HG03521 (cell line): Measurements from ENCODE around the gene SRRM1.

Source experiments
- ATAC-seq: cut with Tn5 transposase; IDR thresholded peaks from one replicate; pipeline ENCODE4 v1.9.1; 2021; ENCODE audit warnings: mild to moderate bottlenecking, moderate library complexity; ENCODE audit not compliant: unreplicated experiment

Gene SRRM1

DNA sequence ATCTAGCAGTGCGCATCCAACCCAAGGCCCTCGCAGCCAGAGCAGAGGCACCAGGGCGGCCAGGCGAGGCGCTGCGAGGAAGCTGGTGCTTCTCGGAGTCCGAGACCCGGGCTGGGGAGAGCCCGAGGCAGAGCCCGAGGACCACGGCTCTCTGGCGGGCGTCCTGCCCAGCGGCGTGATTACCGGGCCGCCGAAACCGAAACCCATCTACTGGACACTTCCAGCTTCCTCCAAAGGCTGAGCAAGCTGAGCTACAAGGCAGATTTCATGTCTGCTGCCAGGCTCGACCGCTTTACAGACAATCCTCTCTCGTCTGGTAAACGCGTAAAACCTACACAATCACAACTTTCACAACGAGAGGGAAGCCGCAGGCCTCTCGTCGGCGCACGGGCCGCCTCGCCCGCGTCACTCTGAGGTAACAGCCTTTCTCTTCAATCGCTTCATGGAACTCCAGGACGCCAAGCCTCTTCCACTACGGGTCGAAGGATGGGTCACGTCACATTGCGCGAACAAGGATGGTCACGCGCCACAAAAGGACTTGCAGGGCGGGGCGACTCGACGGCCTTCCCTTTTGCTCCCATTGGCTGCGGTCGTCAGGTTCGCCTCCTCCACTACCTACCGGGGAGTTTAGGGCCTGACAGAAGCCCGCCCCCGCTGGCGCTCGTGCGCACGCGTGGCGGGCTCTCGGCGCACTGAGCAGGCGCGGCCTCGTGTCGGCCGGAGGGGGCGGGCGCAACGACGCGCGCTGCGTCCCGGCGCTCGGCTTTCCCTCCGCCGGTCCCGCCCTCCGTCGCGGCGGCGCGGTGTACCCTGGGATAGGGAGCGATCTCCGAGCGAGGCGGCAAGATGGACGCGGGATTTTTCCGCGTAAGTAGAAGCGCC, at the start of gene SRRM1:
Gene SRRM1 (plus strand): TSS at position 822 of the 882 bp plus-strand sequence. CDS start 25 bp downstream, at position 847.
- ATAC-seq = peak; percentile 92

- ATAC-seq = no peak
Observed at GRCh38 chr1:24594328-24594598, 48.8 kb upstream of the SRRM1 start.

DNA sequence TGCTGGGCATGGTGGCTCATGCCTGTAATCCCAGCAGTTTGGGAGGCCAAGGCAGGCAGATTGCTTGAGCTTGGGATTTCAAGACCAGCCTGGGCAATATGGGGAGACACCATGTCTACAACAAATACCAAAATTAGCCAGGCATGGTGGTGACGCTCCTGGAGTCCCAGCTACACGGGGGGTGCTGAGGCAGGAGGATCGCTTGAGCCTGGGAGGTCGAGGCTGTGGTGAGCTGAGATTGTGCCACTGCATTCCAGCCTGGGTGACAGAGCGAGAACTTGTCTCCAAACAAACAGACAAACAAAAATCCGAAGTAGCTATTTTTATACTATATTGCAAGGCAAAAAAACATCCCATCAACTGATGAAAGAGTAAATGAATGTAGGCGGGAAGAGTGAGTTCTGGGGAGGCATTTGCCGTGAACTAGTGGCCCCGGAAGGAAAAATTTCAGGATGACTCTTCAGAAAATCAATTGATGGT, 46.7 kb upstream of the SRRM1 start:
- ATAC-seq = no peak

DNA sequence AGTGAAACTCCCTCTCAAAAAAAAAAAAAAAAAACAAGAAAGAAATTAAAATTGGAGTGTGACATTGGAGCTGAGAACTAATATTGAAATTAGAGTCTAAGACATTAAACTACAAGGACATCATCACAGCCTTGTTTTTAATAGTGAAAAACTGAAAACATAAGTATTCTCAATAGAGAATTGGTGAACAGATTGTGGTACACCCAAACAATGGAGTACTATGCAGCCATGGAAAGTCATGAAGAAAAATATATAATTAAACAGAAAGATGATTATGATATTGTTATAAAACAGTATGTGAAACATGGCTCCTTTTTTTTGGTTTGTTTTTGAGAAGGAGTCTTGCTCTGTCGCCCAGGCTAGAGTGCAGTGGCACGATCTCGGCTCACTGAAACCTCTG, 43.8 kb upstream of the SRRM1 start:
- no peak for ATAC-seq

DNA sequence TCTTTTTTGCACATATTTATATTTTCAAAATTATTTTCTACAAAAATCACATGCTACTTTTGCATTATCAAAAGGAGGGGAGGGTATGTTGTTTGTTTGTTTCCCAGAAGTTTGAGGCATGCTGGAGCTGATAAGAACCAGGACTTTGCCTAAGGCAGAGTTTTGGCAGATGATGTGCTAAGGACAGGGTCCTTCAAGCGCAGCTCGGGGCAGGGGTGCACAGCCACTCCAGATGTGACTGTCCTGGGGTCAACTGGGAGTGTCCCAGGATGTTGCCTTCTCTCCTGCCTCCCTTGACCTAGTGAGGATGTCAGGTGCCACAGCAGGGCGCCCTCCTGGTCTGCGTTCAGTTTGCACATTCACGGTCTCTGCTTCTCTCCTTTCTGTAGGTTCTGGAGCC, 42.6 kb upstream of the SRRM1 start:
- ATAC-seq = no peak

DNA sequence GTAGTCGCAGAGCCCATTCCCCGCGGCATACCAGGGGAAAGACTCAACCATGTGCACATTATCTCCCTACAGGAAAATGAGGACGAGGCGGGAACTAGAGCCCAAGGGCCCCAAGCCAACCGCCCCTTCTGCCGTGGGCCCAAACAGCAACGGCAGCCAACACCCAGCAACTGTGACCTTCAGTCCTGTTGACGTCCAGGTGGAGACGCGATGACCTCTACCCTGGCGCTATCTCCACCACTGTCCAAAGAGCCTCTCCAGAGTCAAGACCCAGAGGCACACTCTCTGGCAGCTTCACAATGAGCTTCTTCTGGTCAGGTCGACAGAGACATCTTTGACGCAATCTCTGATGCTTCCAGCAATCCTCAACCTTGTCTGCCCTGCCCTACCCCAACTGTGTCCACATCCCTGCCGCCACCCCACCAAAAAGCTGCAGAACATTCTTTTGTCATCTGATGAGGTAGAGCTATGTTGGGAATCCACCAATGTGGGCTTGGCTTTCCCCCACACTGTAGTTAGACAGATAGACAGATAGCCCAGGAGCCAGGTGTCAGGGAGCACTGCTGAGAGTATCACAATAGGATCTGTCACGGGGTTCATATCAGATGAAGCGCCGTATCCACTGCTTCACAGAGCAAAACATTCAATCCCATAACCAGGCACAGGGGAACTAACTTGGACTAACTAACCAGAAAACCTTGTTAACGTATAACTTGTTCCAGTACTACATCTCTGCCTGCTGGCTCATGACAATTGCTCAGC, 37.4 kb upstream of the SRRM1 start:
- ATAC-seq = no peak

- no peak for ATAC-seq
Observed at GRCh38 chr1:24606296-24606605, 36.9 kb upstream of the SRRM1 start.

DNA sequence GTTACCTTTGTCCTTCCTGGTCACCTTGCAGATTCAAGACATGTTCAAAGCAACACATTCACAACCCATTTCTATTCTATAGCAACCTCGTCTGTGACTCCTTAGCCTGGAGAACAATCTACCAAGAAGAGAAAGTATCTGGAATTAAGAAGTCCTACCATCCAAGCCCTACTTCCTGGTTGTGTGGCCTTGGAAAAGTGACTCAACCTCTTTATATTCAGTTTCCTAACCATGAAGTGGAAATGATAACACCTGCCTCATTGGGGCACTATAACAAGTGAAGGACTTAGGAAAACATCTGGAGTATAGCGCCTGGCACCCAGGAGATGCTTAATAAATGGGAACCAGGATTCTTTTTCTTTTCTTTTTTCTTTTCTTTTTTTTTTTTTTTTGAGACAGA, 36.5 kb upstream of the SRRM1 start:
- no peak for ATAC-seq

GRCh38 chr1:24609949-24610517, 33.1 kb upstream of the SRRM1 start:
- no peak for ATAC-seq

GRCh38 chr1:24619376-24619775, 23.7 kb upstream of the SRRM1 start:
- ATAC-seq = no peak

- no peak for ATAC-seq
Observed at GRCh38 chr1:24620678-24621077, 22.4 kb upstream of the SRRM1 start.

GRCh38 chr1:24621121-24621520, 22.0 kb upstream of the SRRM1 start:
- ATAC-seq = no peak

GRCh38 chr1:24622218-24622617, 20.9 kb upstream of the SRRM1 start:
- no peak for ATAC-seq

DNA sequence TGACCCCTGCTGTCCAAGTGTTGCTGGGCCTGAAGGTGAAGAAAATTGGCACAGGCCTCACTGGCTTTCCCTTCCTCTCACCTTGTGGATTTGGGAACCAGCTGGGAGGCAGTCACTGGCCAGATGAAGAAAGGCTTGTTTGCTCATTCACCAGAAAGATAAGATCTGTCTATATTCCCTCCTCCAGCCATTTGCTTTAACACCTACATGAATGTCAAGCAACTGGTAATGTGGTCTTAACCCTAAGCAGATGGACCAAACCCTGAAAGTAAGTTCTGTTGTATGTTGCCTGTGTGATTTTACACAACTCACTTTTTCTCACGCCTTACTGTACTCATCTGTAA, 10.3 kb upstream of the SRRM1 start:
- ATAC-seq = no peak

DNA sequence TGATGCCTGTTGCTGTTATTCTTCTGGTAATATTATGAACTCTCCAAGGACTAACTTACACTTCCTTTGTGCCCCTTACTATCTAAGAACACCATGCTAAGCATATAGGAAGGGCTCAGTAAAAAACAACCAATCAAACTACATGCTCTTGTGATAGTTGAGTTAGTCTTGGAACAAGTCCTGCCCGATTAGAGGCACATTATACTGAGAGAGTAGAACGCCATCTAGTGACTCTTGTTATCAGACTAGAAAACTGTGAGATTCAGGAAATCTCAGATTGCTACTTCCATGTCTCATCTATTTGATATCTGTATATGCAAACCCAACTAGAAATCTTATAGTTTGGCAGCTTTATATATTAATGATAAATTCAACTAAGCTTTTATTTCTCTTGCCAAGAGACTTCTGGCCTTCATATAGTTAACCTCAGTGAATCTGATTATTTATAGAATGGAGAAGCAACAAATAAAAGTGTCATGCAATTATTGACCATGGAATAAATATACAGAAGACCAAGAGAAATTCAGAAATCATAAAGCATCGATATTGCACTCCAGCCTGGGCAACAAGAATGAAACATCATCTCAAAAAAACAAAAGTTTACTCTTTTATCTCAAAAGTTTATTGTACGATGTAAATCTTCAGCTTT, 7.8 kb upstream of the SRRM1 start:
- ATAC-seq = no peak

DNA sequence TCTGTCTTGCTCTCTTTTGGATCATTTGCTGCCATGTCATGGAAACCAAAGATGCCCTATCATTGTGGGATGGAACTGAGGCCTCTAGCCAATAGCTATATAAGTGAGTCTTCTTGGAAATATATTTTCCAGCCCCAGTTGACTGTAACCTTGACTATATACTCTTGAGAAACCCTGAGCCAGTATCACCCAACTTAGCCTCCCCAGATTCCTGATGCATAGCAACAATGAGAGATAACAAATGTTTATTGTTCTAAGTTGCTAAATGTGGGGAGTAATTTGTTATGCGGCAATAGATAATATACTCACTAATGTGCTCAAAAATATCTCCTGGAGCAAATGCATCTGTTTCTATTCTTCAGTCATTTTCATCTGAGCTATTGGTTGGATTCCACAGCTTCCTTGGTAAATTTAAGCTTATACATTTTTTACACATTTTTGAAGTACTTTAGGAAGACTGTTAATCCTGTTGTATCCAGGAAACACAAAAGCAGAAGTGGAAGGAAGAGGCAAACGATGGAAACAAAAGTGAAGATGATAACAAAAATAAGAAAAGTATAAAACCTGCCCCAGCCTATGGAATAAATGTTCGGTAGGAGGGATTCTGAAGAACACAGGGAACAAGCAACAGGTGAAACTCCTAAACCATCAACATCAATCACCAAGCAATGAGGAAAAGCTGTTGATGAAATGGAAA, 6.3 kb upstream of the SRRM1 start:
- ATAC-seq = no peak

DNA sequence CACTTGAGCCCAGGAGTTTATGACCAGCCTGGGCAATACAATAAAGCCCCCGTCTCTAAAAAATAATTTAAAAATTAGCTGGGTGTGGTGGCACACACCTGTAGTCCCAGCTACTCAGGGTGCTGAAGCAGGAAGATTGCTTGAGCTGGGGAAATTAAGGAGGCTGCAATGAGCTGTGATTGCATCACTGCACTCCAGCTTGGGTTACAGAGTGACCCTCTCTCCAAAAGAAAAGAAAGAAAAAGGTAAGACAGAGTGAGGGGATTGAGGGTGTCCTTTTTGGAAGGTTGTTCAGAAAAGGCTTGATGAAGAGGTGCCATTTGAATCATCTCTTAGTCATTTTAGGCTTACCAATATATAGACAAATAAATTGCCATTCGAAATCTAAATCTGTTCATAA, 4.0 kb upstream of the SRRM1 start:
- ATAC-seq = no peak

DNA sequence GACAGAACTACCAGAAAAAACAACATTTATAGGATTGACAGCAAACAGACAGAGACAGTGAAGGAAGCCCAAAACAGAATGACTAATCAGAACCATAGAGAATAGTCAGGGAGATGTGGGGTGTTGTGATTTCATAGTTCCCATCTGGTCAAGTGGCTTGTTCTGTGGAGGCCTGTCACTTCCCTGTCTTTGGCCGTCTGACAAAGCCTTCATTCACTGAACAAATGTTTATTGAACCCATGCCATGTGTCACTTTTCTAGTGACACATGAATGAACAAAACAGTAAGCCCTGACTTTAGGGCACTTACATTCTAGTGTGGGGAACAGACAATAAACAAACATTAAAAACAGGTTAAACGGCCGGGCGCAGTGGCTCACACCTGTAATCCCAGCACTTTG, 3.2 kb upstream of the SRRM1 start:
- ATAC-seq = no peak

- no peak for ATAC-seq
Observed at GRCh38 chr1:24640288-24640687, 2.8 kb upstream of the SRRM1 start.

- no peak for ATAC-seq
Observed at GRCh38 chr1:24641646-24642151, 1.4 kb upstream of the SRRM1 start.
